ENCODE results near the gene DNHD1.

DNA sequence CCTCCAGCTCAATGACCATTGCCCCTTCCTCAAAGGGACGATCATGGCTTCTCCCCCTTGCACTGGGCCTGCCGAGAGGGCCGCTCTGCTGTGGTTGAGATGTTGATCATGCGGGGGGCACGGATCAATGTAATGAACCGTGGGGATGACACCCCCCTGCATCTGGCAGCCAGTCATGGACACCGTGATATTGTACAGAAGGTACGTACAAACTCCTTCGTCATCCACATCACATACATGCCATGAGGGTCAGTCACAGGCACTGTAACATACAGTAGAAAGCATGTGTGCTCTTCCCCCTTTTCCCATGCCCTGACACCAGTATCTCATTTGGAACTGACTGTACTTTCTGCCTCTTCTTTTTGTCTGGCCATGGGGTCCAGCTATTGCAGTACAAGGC lies 110.9 kb downstream of the DNHD1 start:
- no peak for TF ChIP-seq EZH2 (IDR thresholded peaks at IDR 0.05; ENCODE audit: borderline replicate concordance)
- TF ChIP-seq, protein P1, sequence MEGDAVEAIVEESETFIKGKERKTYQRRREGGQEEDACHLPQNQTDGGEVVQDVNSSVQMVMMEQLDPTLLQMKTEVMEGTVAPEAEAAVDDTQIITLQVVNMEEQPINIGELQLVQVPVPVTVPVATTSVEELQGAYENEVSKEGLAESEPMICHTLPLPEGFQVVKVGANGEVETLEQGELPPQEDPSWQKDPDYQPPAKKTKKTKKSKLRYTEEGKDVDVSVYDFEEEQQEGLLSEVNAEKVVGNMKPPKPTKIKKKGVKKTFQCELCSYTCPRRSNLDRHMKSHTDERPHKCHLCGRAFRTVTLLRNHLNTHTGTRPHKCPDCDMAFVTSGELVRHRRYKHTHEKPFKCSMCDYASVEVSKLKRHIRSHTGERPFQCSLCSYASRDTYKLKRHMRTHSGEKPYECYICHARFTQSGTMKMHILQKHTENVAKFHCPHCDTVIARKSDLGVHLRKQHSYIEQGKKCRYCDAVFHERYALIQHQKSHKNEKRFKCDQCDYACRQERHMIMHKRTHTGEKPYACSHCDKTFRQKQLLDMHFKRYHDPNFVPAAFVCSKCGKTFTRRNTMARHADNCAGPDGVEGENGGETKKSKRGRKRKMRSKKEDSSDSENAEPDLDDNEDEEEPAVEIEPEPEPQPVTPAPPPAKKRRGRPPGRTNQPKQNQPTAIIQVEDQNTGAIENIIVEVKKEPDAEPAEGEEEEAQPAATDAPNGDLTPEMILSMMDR (IDR thresholded peaks at IDR 0.05; ENCODE audit: poor library complexity): no peak
- no peak for TF ChIP-seq EZH2phosphoT487 (IDR thresholded peaks at IDR 0.05; ENCODE audit: low read depth, severe bottlenecking, unreplicated experiment)

Data from hepatocyte (in vitro differentiated cells).